Neural cell (in vitro differentiated cells): ENCODE results near the gene MINK1.

Source experiments
- EP300 ChIP-seq: fragments of 450-650 bp; conservative IDR thresholded peaks from 2 replicates; pipeline ENCODE4 v1.6.1; 2014; ENCODE audit warnings: antibody characterized with exemption, mild to moderate bottlenecking, moderate library complexity; ENCODE audit not compliant: poor library complexity, severe bottlenecking
- EZH2 ChIP-seq: fragments of 200-600, 300-800 bp; shearing (Covaris generic), sonication (generic); IDR thresholded peaks from 2 replicates; pipeline ENCODE4 v1.6.1; 2014; ENCODE audit warnings: antibody characterized with exemption, low read length, borderline replicate concordance, mild to moderate bottlenecking; ENCODE audit not compliant: insufficient read depth, poor library complexity, severe bottlenecking
- POLR2AphosphoS5 ChIP-seq: IDR thresholded peaks from 2 replicates; pipeline ENCODE4 v1.6.1; 2012
- REST ChIP-seq: IDR thresholded peaks from 2 replicates; pipeline ENCODE4 v1.6.1; 2012; ENCODE audit warnings: borderline replicate concordance
- SMC3 ChIP-seq: fragments of 450-650 bp; conservative IDR thresholded peaks from 2 replicates; pipeline ENCODE4 v1.6.1; 2014; ENCODE audit warnings: antibody characterized with exemption, mild to moderate bottlenecking, moderate library complexity; ENCODE audit not compliant: poor library complexity
- TAF1 ChIP-seq: IDR thresholded peaks from 2 replicates; pipeline ENCODE4 v1.6.1; 2012; ENCODE audit warnings: low read depth
- TF ChIP-seq, protein P1 (sequence below): fragments of 450-650 bp; IDR thresholded peaks from 2 replicates; pipeline ENCODE4 v1.5.1; 2014; ENCODE audit warnings: antibody characterized with exemption, mild to moderate bottlenecking, moderate library complexity; ENCODE audit not compliant: poor library complexity, severe bottlenecking

DNA sequence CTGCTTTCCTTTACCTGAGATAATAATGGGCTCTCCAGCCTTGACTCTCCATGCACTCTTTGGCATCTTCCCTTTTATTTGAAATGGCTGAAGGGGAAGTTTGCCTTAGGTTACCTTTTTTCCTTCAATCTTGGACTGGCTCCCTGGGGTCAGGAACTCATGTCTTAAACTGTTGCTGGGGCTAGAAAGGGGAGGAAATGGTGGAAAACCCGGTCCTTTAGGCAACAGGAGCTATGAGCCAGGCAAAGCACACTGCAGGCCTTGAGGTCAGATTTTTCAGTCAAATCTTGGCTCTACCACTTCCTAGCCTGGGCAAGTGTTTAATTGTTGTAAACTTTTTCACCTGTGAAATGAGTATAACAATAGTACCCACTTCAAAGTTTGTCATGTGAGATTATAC is 30.2 kb downstream of the MINK1 start:
- TF ChIP-seq SMC3 (no peak), EZH2 (no peak), REST (no peak), POLR2AphosphoS5 (no peak), TAF1 (no peak), EP300 (no peak)
- TF ChIP-seq, protein P1, sequence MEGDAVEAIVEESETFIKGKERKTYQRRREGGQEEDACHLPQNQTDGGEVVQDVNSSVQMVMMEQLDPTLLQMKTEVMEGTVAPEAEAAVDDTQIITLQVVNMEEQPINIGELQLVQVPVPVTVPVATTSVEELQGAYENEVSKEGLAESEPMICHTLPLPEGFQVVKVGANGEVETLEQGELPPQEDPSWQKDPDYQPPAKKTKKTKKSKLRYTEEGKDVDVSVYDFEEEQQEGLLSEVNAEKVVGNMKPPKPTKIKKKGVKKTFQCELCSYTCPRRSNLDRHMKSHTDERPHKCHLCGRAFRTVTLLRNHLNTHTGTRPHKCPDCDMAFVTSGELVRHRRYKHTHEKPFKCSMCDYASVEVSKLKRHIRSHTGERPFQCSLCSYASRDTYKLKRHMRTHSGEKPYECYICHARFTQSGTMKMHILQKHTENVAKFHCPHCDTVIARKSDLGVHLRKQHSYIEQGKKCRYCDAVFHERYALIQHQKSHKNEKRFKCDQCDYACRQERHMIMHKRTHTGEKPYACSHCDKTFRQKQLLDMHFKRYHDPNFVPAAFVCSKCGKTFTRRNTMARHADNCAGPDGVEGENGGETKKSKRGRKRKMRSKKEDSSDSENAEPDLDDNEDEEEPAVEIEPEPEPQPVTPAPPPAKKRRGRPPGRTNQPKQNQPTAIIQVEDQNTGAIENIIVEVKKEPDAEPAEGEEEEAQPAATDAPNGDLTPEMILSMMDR = no peak
